Erythroblast (primary cell): ENCODE results near the gene TTC24.

ENCODE experiments used
- GATA1 ChIP-seq: IDR thresholded peaks from 2 replicates; pipeline ENCODE4 v1.6.1; 2011; ENCODE audit warnings: low read depth, mild to moderate bottlenecking, control low read depth, low read length, moderate library complexity
- POLR2A ChIP-seq: IDR thresholded peaks from 2 replicates; pipeline ENCODE4 v1.6.1; 2011; ENCODE audit warnings: mild to moderate bottlenecking, low read length

DNA sequence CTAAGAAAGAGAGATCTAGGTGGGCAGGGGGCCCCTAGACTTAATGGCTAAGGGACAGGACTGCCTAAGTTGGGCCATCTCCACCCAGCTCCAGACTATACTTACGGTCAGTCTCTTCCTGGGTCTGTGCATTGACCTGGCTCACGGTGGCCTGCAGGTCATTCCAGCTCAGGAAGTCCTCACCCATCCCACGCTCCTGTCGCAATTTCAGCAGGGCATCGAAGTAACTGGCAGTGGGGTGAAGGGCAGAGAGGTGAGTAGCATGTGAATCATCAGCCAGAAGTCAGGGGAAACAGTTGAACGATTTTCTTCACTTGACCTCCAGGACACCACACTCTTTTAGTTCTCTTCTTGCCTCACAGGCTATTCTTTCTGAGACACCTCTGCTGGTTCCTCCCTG, 27.7 kb upstream of the TTC24 start:
- TF ChIP-seq POLR2A (no peak), GATA1 (no peak)
